Measurements from ENCODE around the gene KPNB1.

KPNB1 gene

GRCh38 chr17:47711366-47712099 is 61.8 kb downstream of the KPNB1 start:
- no peak for DNase-seq (ENCODE audit: low read depth in 2 of 2)

- no peak for DNase-seq (ENCODE audit: low read depth in 2 of 2)
Observed at GRCh38 chr17:47712330-47713023, 62.8 kb downstream of the KPNB1 start.

- no peak for DNase-seq (ENCODE audit: low read depth in 2 of 2)
Observed at GRCh38 chr17:47713980-47714700, 64.4 kb downstream of the KPNB1 start.

- DNase-seq (ENCODE audit: low read depth in 2 of 2) = no peak
Observed at GRCh38 chr17:47714773-47715396, 65.2 kb downstream of the KPNB1 start.

GRCh38 chr17:47715669-47716325 is 66.1 kb downstream of the KPNB1 start:
- DNase-seq (ENCODE audit: low read depth in 2 of 2) = no peak

GRCh38 chr17:47716375-47716774 is 66.7 kb downstream of the KPNB1 start:
- no peak for DNase-seq (ENCODE audit: low read depth in 2 of 2)

GRCh38 chr17:47717261-47717697 is 67.6 kb downstream of the KPNB1 start:
- DNase-seq (ENCODE audit: low read depth in 2 of 2) = peak in 1 of 2 donors; percentile 46

- DNase-seq (ENCODE audit: low read depth in 2 of 2) = no peak
Observed at GRCh38 chr17:47717979-47718621, 68.4 kb downstream of the KPNB1 start.

- no peak for DNase-seq (ENCODE audit: low read depth in 2 of 2)
Observed at GRCh38 chr17:47718634-47719405, 69.1 kb downstream of the KPNB1 start.

- peak; percentile 75 to 79 for DNase-seq (ENCODE audit: low read depth in 2 of 2)
Observed at GRCh38 chr17:47719411-47720152, 69.9 kb downstream of the KPNB1 start.

GRCh38 chr17:47720196-47720595 is 70.5 kb downstream of the KPNB1 start:
- no peak for DNase-seq (ENCODE audit: low read depth in 2 of 2)

- DNase-seq (ENCODE audit: low read depth in 2 of 2) = peak; percentile 96 to 97
Observed at GRCh38 chr17:47720754-47721533, 71.2 kb downstream of the KPNB1 start.

GRCh38 chr17:47721725-47722124 is 72.0 kb downstream of the KPNB1 start:
- no peak for DNase-seq (ENCODE audit: low read depth in 2 of 2)

- no peak for DNase-seq (ENCODE audit: low read depth in 2 of 2)
Observed at GRCh38 chr17:47724705-47725104, 75.0 kb downstream of the KPNB1 start.

- no peak for DNase-seq (ENCODE audit: low read depth in 2 of 2)
Observed at GRCh38 chr17:47725446-47726111, 75.9 kb downstream of the KPNB1 start.

- no peak for DNase-seq (ENCODE audit: low read depth in 2 of 2)
Observed at GRCh38 chr17:47726796-47727703, 77.3 kb downstream of the KPNB1 start.

GRCh38 chr17:47727704-47728036 is 78.0 kb downstream of the KPNB1 start:
- DNase-seq (ENCODE audit: low read depth in 2 of 2) = no peak
